IPS DF 19.7 (cell line): ENCODE data around the gene PGP.

Experiments
- DNase-seq: peaks from one replicate; pipeline ENCODE4 v3.0.0-alpha.2; 2013; ENCODE audit warnings: low read depth, low spot score

Gene PGP

DNA sequence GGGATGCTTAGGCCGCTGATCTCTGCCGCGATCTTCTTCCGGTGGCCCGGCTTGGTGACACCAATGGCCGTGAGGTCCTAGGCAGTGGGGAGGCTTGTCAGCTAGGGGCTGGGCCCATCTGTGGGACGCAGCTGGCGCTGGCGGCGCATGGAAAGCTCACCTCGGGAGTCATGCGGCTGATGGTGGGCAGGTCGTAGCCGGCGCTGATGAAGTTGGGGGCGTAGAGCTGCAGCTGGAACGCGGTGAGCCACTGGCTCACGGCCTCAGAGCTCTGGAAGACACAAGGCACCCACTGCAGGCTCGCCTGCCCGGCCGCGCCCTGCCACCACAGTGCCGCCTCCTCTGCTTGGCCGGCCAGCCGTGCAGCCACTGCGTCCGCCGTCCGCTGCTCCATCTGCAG lies 31.0 kb downstream of the PGP start:
- no peak for DNase-seq

DNA sequence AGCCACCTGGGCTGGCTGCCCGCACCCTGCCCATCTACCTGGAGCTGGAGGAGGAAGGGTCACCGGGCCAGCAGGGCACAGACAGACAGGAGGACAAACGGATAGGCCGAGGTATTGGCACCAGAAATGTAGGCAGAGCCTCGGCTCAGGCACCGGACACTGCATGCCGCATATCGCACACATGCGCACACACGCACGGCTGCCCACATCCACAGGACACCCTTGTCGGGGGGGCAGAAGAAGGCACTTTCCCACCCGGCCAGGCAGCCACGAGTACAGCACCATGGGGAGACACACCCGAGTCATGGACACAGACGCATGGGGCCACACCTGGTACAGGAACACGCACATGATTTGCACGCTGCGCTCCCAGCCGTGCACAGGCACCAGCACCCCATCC lies 32.7 kb downstream of the PGP start:
- no peak for DNase-seq

DNA sequence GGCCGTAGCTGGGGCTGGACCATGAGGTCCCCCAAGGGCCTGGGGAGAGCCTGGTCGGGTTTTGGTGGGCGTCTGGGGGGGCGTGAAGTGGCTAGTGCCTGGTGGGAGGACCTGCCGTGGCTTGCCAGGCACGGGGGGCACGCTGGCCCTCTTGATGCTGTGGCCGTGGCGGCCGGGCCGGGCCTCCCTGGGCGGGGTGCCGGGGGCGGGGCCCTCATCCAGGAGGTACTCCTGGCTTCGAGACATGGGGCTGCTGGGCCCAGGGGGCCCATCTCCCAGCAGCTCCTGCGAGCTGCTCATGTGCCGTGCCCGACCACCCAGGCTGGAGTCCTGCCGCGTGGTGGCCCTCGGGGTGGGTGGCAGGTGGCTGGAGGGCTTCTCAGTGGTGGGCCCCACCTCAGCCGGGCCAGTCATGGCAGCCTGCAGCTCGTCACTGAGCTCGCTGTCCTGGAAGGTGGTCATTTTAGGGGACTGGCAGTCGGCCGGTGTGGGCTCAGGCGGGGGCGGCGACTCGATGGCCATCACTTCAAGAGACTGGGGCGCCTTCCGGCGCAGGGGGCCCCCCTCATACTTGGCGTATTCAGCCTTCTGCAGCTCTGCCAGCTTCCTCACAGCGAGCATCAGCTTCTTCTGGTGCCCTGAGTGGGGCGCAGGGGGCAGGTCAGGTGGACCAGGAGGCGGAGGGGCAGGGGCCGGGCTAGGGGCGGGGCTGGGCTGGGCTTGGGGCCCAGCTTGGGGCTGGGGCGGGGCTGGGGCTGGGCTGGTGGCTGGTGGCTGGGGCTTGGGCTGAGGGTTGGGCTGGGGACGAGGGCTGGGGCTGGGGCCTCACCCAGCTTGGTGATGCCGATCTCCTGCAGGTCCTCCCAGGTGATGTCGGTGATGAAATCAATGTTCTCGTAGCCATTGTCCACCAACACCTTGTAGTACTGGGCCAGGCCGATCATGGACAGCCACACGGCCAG lies 33.4 kb downstream of the PGP start:
- no peak for DNase-seq

DNA sequence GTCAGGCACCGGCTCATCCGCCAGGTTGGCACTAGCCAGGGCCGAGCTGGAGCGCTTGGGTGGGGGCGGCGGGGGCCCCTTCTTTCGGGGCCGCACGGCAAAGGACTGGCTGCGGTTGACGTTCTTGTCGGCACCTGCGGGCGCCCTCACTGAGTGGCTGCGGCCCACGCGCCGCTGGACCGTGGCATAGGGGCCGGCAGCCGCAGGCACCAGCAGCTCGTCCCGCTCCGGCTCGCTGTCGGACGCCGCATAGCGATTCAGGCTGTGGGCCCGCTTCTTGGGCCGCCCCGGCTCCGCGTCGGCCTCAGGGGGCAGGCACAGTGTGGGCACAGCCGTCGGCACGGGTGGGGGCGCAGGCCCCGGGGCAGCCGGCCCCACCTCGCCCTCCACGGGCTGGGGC lies 34.2 kb downstream of the PGP start:
- no peak for DNase-seq

DNA sequence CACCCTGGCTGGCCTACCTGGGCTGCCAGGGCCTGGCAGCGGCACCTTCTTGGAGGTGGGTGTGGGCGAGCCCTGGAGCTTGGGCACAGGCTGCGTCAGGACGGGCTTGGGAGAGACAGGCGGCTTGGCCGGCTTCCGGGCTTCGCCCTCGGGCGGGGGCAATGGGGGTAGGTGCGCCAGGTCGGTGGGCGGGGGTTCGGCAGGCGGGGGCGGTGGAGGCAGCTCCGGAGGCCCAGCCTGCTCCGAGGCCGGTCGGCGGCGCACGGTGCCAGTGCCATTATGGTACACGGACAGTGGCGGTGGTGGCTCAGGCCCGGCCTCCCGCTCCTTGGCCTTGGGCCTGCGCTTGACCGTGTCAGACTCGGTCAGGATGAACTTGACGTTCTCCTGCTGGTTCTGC lies 35.1 kb downstream of the PGP start:
- DNase-seq: no peak

DNA sequence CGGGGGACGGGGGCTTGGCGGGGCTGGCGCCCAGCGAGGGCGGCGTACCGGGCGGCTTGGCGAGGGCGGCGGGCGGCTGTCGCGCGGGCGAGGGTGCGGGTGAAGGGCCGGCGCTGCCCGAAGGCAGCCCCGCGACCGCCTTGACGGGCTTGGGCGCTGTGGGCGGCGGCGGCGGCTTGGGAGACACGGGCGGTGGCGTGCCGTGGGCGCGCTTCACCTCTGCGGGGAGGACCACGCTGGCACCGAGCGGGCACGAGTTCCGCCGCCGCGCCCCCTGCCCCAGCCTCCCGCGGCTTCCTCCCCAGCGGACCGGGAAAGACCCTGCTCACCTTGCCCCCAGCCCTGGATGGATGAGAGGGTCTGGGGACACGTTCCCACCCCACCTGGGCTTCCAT lies 35.5 kb downstream of the PGP start:
- DNase-seq: no peak

DNA sequence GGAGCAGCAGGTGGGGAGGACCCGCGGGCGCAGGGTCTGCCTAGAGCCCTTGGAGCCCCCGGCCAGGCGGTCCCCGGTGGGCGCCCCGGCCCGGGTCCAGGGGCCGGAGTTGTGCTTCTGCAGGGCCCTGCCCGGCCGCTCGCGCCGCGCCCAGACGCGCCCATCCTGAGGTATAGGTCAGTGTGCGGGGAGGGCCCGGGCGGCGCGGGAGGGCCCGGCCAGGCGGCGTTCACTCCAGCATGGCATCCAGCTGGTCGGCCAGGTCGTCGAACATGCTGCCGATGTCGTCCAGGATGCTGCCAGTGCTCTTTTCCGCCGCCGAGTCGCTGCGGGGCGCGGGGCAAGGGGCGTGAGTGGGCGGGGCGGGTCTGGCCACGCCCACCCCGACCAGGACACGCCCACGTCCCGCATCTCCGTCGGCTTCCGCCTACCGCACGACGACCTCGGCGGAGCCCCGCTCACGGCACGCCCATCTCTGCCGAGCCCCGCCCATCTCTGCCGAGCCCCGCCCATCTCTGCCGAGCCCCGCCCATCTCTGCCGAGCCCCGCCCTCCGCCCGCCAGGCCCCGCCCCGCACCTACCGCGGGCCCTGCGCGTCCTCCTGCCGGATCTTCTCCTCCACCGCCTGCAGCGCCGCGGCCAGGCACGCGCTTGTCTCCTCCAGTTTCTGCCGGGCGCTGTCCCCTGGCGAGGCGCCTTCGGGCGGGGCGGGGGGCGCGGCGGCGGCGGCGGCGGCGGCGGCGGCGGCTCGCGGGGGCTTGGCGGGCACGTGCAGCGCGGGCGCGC lies 36.1 kb downstream of the PGP start:
- DNase-seq: no peak

DNA sequence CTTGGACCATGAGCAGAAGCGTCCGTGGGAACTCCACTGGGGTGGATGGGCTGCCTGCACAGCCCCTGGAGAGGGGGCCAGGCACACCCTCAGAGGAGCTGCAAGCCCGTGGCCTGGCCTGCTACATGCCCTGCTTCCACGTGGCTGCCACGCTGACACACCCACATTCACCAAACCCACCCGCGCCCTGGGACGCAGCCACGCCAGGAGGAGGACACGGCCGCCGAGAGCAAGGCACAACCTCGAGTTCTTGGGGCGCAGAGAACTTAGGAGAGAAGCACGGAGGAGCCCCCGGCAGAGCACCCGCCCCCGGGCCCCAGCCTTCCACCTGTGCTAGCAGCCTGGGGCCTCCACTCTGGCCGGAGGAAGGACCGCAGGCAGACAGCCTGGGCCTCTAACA lies 37.1 kb downstream of the PGP start:
- no peak for DNase-seq

DNA sequence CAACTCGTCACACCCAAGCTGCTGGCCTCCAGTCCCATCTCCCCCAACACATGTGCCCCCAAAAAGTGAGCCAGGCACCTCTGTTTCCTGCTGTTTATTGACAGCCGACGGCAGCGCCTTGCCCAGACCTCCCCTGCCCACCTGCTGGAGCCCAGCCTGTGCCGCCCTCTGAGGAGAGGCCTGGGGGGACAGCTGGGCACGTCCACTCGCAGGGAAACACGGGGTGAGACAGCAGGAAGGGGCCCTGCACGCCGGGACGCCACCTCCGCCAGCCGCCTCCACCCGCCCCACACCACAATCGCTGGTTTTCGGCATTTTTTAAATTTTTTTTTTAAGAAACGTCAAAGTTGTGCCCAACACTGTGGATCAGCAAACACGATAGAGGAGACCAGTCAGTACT lies 37.5 kb downstream of the PGP start:
- no peak for DNase-seq

DNA sequence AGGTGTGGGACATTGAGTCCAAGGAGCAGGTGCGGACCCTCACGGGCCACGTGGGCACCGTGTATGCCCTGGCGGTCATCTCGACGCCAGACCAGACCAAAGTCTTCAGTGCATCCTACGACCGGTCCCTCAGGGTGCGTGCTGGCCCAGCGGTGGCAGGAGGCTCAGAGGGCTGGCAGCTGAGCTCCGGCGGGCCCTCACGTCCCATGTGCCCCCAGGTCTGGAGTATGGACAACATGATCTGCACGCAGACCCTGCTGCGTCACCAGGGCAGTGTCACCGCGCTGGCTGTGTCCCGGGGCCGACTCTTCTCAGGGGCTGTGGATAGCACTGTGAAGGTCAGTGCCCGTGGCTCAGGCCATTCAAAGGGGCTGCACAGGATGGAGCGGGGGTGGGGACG lies 38.6 kb downstream of the PGP start:
- no peak for DNase-seq

DNA sequence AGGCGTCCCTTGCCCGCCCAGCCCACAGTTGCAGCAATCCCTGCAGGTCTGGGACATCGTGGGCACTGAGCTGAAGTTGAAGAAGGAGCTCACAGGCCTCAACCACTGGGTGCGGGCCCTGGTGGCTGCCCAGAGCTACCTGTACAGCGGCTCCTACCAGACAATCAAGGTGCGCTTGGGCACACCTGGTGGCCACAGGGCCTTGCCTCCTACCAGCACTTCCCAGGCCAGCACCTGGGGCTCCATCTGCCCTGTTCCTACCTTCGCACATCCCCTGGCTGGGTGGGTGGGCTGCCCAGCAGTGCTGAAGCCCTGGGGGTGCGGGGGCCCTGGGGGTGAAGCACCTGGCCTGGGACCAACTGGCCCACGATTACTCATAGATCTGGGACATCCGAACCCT lies 39.2 kb downstream of the PGP start:
- DNase-seq: no peak

DNA sequence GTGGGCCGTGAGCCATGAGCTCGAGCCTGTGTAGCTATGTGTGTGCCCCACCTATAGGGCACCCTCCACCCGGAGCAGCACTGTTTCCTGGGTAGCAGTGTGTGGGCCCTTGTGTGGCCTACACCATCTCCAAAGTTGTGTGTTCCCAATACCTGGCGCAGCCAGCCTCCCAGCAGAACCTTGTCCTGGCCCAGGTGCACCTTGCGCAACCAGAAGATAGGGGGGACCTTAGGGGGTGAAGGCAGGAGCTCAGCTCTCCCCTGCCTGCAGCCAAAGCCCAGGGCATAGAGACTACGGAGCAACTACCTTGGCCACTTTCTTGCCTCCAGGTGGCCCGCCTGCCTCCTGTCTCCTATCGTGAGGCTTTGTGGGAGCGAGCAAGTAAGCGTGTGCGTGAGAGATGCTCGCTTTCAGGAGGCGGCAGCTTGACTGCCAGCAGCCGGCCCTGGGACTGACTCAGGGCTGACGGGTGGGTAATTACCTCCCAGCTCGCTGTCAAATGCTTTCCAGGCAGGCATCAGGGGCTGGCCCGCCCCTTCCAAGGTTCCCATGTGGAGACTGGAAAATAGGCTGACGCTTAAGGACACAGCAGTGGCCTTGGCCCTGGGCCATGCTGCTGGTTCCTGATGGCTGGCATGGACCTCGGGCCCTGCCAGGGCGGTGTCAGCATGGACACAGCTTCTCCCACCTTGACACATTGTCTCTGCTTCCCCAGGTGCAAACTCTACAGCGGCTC lies 40.1 kb downstream of the PGP start:
- no peak for DNase-seq

DNA sequence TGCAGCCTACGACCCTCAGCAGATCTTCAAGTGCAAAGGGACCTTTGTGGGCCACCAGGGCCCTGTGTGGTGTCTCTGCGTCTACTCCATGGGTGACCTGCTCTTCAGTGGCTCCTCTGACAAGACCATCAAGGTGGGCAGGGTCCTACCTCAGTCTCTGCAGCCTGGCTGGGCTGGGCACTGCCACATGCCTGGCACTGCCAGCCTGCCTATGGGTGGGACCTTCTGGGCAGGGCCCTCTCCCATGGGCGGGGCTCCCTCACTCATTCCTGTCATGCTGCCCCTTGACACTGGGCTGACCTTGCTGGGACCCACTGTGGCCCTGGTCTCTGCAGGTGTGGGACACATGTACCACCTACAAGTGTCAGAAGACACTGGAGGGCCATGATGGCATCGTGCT lies 40.7 kb downstream of the PGP start:
- DNase-seq: no peak

DNA sequence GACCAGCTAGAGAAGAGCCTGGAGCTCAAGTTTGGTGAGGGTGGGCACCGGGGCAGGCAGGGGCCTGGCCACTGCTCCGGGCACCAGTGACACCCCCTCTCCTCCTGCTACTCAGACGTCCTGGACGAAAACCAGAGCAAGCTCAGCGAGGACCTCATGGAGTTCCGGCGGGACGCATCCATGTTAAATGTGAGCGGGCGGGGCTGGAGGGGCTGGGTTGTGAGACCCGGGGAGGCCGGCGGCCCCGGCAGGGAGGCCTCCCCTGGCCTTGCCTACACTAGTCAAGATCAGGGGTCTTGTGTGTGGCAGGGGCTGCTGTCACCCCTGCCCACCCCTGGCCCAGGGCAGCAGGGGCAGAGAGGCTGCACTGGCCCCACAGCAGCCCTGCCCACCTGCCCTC lies 41.3 kb downstream of the PGP start:
- DNase-seq: no peak

DNA sequence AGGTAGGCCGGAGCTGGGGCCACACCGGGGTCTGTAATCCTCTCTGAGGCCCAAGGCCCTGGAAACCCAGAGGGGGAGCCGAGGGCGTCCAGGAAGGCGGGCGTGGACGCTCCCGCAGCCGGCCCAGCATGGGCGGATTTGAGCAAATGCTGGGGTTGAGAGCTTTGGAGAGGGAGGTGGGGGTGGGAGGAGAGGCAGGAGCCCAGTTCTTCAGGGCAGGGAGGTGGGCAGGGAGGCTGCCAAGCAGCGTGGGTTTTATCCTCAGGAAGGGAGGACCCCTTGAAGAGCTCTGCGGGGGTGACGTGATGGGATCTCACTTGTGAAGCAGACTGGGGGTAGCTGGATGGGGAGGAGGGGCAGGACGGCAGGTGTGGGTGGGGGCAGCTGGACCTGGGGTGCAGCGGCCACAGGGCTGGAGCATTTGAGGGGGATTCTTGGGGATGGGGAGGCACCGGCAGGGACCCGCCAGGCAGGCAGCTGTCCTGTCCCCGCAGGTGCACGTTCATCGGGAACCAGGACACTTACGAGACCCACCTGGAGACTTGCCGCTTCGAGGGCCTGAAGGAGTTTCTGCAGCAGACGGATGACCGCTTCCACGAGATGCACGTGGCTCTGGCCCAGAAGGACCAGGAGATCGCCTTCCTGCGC lies 41.8 kb downstream of the PGP start:
- DNase-seq: no peak

DNA sequence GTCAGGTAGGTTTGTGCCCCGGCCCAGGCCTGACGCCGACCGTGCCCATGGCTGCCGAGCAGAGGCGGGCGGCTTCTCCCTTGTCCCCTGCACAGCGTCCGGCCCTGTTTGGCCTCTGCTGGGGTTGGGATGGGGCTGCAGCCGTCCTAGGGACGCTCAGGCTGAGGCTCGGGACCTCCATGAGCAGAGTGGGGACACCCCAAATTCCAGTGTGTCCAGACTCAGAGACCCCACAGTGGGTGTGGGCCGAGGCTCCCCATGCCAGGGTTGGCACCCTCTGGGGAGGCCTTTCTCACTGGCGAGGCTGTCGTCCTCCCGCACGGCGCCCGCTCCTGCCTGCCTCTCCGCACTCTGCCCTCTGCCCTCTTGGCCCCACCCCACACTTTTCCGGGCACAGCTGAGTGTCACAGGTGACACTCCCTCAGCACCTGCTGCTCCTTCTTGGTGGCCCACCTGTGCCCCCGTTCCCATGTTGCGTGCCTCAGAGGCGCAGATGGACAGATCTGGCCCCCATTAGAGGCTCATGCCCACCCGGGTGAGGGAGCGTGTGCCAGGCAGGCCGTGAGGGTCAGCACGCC lies 43.0 kb downstream of the PGP start:
- no peak for DNase-seq

DNA sequence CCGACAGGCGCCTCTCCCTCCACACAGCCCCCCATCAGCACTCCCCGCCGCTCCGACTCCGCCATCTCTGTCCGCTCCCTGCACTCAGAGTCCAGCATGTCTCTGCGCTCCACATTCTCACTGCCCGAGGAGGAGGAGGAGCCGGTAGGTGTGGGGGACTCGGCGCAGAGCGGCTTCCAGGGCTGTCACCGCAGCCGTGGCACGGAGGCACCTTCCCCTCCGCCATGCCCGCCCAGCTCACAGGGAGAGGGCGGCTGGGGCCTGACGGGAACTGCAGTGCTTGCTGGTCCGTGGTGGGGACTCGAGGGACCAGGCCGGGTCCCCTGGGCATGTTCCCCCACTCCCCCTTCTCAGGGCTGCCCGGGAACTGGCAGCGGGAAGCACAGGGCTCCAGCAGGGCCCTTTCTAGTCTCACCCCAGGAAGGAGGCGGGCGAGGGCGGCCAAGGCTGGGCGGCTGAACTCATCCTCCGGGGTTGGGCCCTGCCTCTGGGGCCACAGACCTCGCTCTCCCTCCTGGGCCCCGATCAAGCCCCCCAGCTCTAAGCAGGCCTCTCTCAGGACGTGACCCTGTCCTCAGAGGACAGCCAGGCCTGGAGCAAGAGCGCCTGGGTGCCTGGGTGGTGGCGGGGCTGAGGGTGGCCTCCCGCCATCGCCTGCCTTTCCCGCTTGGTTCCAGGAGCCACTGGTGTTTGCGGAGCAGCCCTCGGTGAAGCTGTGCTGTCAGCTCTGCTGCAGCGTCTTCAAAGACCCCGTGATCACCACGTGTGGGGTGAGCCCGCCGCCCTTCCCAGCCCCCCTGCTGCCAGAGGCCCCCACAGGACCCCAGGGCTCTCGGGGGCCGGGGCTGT lies 43.8 kb downstream of the PGP start:
- DNase-seq: no peak

DNA sequence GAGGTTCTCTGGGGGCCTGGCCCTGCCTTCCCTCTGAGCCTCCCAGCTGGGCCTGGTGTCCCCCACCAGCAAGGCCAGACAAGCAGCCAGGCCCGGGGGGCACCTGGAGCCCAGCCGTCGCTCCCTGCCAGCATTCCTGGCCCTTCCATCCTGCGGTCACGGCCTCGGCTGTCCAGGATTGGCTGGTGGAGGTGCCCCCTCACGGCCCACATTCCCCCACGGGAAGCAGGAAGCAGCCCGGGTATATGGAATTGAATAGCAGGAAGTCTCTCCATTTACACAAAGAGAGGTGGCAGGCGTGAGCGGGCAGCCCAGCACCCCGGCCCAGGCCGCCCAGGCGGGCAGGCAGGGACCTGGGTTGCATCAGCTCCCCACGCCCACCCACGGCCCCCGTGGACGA lies 44.6 kb downstream of the PGP start:
- no peak for DNase-seq

DNA sequence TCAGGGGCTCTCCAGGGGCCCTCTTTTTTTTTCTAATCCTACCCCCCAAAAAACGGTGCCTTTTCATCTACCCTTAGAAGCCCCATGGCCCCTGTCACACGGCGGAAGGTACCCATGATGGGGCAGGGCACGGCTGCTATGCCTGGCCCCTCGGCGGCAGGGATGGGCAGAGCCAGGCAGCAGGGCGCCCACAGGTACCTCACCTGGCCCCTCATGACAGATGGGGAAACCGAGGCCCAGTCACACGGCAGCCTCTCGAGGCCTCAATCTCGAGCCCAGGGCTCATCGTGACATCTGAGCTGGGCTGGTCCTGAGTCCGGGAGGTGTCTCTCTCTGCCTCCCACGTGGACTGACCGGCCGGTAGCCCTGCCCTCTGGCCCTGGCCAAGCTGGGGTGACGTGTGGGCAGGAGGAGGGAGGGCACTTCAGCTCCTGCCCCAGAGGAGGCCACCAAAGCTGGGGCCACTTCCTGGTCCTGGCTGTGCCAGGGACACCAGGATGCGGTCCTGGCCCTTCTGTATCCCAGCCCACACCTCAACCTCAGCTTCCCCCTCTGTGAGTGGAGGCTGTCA lies 47.5 kb downstream of the PGP start:
- no peak for DNase-seq
